ENCODE measurements around the gene UQCC5.

DNA sequence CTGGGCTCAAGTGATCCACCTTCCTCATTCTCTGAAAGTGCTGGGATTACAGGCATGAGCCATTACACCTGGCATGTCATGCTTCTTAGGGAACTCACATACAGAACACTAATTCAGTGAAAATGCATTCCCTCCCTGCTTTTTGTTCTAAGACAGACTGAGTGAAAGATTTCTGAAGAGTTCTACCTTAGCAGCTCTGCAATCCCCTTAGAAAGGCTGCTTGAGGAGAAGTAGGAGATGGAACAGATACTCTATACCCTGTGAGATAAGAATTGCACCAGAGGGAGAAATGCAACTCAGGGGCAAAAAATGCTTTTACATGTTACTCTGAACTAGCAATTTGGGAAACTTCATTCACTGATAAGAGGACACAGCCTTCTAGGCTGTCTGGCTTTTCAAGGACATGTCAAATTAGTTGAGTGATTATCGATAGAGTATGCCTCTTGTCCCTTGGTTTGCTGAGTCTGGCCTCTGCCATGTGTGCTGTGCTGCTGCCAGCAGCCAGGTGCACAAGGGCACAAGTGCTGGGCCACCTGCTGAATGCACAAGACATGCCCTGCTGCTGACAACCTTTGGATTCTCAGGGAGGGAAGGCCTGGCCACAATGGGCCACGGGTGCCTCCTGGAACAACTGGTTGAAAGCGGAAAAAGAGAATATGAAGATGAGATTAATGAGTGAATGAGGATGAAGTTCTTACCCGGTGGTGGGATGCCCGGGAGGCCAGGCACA lies 17.8 kb downstream of the UQCC5 start:
- TF ChIP-seq FOXM1 (IDR thresholded peaks at IDR 0.05; ENCODE audit: borderline replicate concordance): no peak
- no peak for TF ChIP-seq SP1 (IDR thresholded peaks at IDR 0.05)
- TF ChIP-seq BHLHE40 (IDR thresholded peaks at IDR 0.05; ENCODE audit: borderline replicate concordance): no peak
- TF ChIP-seq NFRKB (IDR thresholded peaks at IDR 0.05): no peak
- TF ChIP-seq ELF4 (IDR thresholded peaks at IDR 0.05): no peak
